Omental fat pad (tissue), 4 donors: ENCODE results near the gene ESYT2. TPM values are rescaled to one million over a fixed set of nuclear protein-coding genes. Genes with fewer than 3 reads are reported as not detected.

Source experiments
- ATAC-seq: fragments of 150-250 bp; one replicate; pipeline ENCODE4 v1.9.1; 2016; ENCODE audit warnings: mild to moderate bottlenecking, moderate library complexity; ENCODE audit not compliant: low FRiP score
- DNase-seq: peaks from one replicate; pipeline ENCODE4 v3.0.0-alpha.2; 2019; ENCODE audit warnings: low spot score
- CTCF ChIP-seq, 3 donors: fragments of 450-650 bp; IDR thresholded peaks; one replicate each; pipeline ENCODE4 v1.5.1; 2016 to 2017; ENCODE audit warnings: antibody characterized with exemption in 3 of 3, mild to moderate bottlenecking in 3 of 3, moderate library complexity in 2 of 3
- total RNA-seq, 4 donors: library from RNA; depleted of rRNA; stranded (reverse); fragments of >200 nt; gene quantifications; one replicate each; pipeline ENCODE4 v1.1.0, GENCODE V29; 2016

ESYT2 gene
- total RNA-seq, 4 donors from 2014 or later, result 81.9 to 151 (median 112) TPM

GRCh38 chr7:158724658-158725505 is 104.4 kb downstream of the ESYT2 start:
- ATAC-seq (no peak), DNase-seq (no peak)
- TF ChIP-seq CTCF (IDR thresholded peaks at IDR 0.05), result no peak

- no peak for DNase-seq
- TF ChIP-seq CTCF (IDR thresholded peaks at IDR 0.05), result no peak
- no peak for ATAC-seq
Observed at GRCh38 chr7:158723714-158724385, 105.5 kb downstream of the ESYT2 start.

- DNase-seq, result no peak
- no peak for TF ChIP-seq CTCF (IDR thresholded peaks at IDR 0.05)
- ATAC-seq, result no peak
Observed at GRCh38 chr7:158723266-158723665, 106.0 kb downstream of the ESYT2 start.

- TF ChIP-seq CTCF (IDR thresholded peaks at IDR 0.05), result no peak
- DNase-seq (no peak), ATAC-seq (no peak)
Observed at GRCh38 chr7:158722574-158723237, 106.6 kb downstream of the ESYT2 start.

GRCh38 chr7:158720112-158720511 is 109.2 kb downstream of the ESYT2 start:
- no peak for ATAC-seq
- no peak for DNase-seq
- no peak for TF ChIP-seq CTCF (IDR thresholded peaks at IDR 0.05)

- no peak for TF ChIP-seq CTCF (IDR thresholded peaks at IDR 0.05)
- DNase-seq (no peak), ATAC-seq (no peak)
Observed at GRCh38 chr7:158716802-158717201, 112.5 kb downstream of the ESYT2 start.
